H1 (cell line): ENCODE data around the gene HOXB4.

Experiments used
- CBX8 ChIP-seq: fragments of 300-800, 300-1000 bp; sonication (generic); IDR thresholded peaks from 2 replicates; pipeline ENCODE4 v1.7.1; 2016; ENCODE audit warnings: low read depth, low read length, borderline replicate concordance
- CHD1 ChIP-seq: IDR thresholded peaks from 2 replicates; pipeline ENCODE4 v1.6.1; 2012; ENCODE audit warnings: low read depth, low read length, improper control_type of control experiment
- CREB1 ChIP-seq: IDR thresholded peaks from 2 replicates; pipeline ENCODE4 v1.6.1; 2012; ENCODE audit warnings: inconsistent platforms
- GABPA ChIP-seq: IDR thresholded peaks from 2 replicates; pipeline ENCODE4 v1.6.1; 2011; ENCODE audit warnings: mild to moderate bottlenecking, low read length, moderate library complexity, borderline replicate concordance; ENCODE audit not compliant: insufficient read depth
- GTF2F1 ChIP-seq: IDR thresholded peaks from 2 replicates; pipeline ENCODE4 v1.6.1; 2012; ENCODE audit warnings: low read depth, low read length, improper control_type of control experiment, borderline replicate concordance
- MAFK ChIP-seq: IDR thresholded peaks from 2 replicates; pipeline ENCODE4 v1.6.1; 2012; ENCODE audit warnings: low read depth, mild to moderate bottlenecking, improper control_type of control experiment, low read length
- POLR2A ChIP-seq, 2 experiments: IDR thresholded peaks; 1 replicate in 1 of 2; 2 replicates in 1 of 2; pipeline ENCODE4 v1.6.1; 2011; ENCODE audit warnings: low read depth in 2 of 2, low read length in 2 of 2, mild to moderate bottlenecking in 2 of 2; ENCODE audit errors: control extremely low read depth in 1 of 2
- SIN3A ChIP-seq, 2 experiments: IDR thresholded peaks in 1 of 2; conservative IDR thresholded peaks in 1 of 2; 2 replicates each; pipeline ENCODE4 v1.6.1; 2011 to 2012; ENCODE audit warnings: low read length in 2 of 2, improper control_type of control experiment in 1 of 2, low read depth in 1 of 2, mild to moderate bottlenecking in 1 of 2
- TAF1 ChIP-seq: IDR thresholded peaks from 2 replicates; pipeline ENCODE4 v1.6.1; 2011; ENCODE audit warnings: mild to moderate bottlenecking, low read depth, low read length
- YY1 ChIP-seq: IDR thresholded peaks from 2 replicates; pipeline ENCODE4 v1.6.1; 2011; ENCODE audit warnings: low read depth, mild to moderate bottlenecking, low read length
- TF ChIP-seq, protein P1 (sequence below), 3 experiments: IDR thresholded peaks; 1 replicate in 2 of 3; 2 replicates in 1 of 3; pipeline versions ENCODE4 v1.5.1 to v1.6.1; 2011; ENCODE audit warnings: low read length in 3 of 3, mild to moderate bottlenecking in 3 of 3, inconsistent platforms in 2 of 3, low read depth in 1 of 3, moderate library complexity in 1 of 3; ENCODE audit not compliant: insufficient read depth in 1 of 3; ENCODE audit errors: control extremely low read depth in 1 of 3
- TF ChIP-seq, protein P2 (sequence below): IDR thresholded peaks from 2 replicates; pipeline ENCODE4 v1.6.1; 2012; ENCODE audit warnings: inconsistent platforms
- TF ChIP-seq, protein P3 (sequence below): IDR thresholded peaks from 2 replicates; pipeline ENCODE4 v1.6.1; 2011; ENCODE audit warnings: low read depth, mild to moderate bottlenecking, low read length; ENCODE audit not compliant: insufficient read depth
- TF ChIP-seq, protein P4 (sequence below): IDR thresholded peaks from 2 replicates; pipeline ENCODE4 v1.6.1; 2011; ENCODE audit warnings: low read length, improper control_type of control experiment

DNA sequence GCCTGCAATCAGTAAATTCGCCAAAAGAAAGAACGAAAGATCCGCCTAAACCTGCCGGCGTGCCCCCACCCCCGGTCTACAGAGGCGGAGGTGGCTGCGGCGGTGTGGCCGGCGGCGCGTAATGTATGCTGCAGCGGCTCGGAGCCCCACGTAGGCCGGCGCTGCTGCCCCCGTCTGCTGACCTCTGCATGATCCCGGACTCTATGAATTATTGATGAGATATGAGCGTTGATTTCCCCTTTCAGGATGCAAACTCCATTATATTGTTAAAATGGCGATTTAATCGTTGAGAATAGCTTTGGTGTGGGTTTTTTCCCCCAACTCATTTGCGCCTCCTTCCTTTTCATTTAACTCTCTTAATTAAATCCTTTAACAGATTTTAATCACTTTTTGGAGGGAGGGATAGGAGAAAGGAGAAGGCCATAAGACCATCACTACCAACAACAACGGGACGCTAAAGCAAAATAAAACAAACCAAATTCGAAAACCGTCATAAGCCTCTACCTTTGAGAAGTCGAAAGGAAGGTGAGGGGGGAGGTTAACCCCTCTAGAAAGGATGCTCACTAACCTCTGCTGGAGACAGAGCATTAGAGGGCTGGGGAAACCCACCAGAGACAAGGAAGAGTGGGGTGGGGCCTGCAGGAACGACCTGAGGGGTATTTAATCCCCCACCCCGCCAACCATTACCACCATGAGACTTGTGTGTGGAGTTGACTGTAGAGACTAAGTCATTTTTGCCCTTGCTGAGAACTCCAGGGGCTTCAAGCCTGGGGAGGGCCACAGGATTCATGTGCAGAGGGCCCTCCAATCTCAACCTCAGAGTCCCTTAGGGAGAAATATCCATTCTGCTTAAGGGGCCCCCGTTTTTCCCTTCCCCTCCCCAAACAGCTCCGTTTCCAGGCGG is 8.5 kb upstream of the HOXB4 start:
- TF ChIP-seq, protein P1, sequence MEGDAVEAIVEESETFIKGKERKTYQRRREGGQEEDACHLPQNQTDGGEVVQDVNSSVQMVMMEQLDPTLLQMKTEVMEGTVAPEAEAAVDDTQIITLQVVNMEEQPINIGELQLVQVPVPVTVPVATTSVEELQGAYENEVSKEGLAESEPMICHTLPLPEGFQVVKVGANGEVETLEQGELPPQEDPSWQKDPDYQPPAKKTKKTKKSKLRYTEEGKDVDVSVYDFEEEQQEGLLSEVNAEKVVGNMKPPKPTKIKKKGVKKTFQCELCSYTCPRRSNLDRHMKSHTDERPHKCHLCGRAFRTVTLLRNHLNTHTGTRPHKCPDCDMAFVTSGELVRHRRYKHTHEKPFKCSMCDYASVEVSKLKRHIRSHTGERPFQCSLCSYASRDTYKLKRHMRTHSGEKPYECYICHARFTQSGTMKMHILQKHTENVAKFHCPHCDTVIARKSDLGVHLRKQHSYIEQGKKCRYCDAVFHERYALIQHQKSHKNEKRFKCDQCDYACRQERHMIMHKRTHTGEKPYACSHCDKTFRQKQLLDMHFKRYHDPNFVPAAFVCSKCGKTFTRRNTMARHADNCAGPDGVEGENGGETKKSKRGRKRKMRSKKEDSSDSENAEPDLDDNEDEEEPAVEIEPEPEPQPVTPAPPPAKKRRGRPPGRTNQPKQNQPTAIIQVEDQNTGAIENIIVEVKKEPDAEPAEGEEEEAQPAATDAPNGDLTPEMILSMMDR (IDR thresholded peaks at IDR 0.05; ENCODE audit: control extremely low read depth in 1 of 3, insufficient read depth in 1 of 3, low read depth in 1 of 3, low read length in 3 of 3): no peak
- TF ChIP-seq POLR2A (IDR thresholded peaks at IDR 0.05; ENCODE audit: control extremely low read depth in 1 of 2, low read depth in 2 of 2, low read length in 2 of 2) (no peak), GABPA (no peak), CHD1 (no peak), SIN3A (conservative IDR thresholded peaks at IDR 0.05 in 1 of 2, IDR thresholded peaks at IDR 0.05 in 1 of 2; ENCODE audit: low read depth in 1 of 2, low read length in 2 of 2) (no peak), YY1 (no peak), TAF1 (no peak), MAFK (no peak), CREB1 (no peak), CBX8 (peak; percentile 77; the same call in 1 of the 2 replicates), GTF2F1 (no peak)
- TF ChIP-seq, protein P2, sequence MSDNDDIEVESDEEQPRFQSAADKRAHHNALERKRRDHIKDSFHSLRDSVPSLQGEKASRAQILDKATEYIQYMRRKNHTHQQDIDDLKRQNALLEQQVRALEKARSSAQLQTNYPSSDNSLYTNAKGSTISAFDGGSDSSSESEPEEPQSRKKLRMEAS: no peak
- TF ChIP-seq, protein P3, sequence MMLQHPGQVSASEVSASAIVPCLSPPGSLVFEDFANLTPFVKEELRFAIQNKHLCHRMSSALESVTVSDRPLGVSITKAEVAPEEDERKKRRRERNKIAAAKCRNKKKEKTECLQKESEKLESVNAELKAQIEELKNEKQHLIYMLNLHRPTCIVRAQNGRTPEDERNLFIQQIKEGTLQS: no peak
- TF ChIP-seq, protein P4, sequence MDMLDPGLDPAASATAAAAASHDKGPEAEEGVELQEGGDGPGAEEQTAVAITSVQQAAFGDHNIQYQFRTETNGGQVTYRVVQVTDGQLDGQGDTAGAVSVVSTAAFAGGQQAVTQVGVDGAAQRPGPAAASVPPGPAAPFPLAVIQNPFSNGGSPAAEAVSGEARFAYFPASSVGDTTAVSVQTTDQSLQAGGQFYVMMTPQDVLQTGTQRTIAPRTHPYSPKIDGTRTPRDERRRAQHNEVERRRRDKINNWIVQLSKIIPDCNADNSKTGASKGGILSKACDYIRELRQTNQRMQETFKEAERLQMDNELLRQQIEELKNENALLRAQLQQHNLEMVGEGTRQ: no peak
